Gastrocnemius medialis (tissue), 4 donors: ENCODE results near the gene IL4R. TPM values are rescaled to one million over a fixed set of nuclear protein-coding genes. Genes with fewer than 3 reads are reported as not detected.

Experiments used
- ATAC-seq, 2 donors: fragments of 150-250 bp; one replicate each; pipeline ENCODE4 v1.9.1; 2016
- DNase-seq, 2 donors: peaks; one replicate each; pipeline ENCODE4 v3.0.0-alpha.2; 2019
- H3K27ac ChIP-seq, 4 donors: fragments of 200-600 bp; sonication (generic); 1 replicate in 1 of 4; 2 replicates in 3 of 4; pipeline ENCODE4 v1.5.1; 2016 to 2018; ENCODE audit warnings: mild to moderate bottlenecking in 2 of 4, moderate library complexity in 1 of 4
- H3K27me3 ChIP-seq, 3 donors: fragments of 200-600 bp; sonication (generic) in 2 of 3; 1 replicate in 1 of 3; 2 replicates in 2 of 3; pipeline versions ENCODE4 v1.5.1 to v1.6.0; 2016 to 2019; ENCODE audit warnings: mild to moderate bottlenecking in 1 of 3, moderate library complexity in 1 of 3
- H3K36me3 ChIP-seq, 2 donors: fragments of 200-600 bp; sonication (generic) in 1 of 2; one replicate each; pipeline ENCODE4 v1.5.1; 2017 to 2018
- H3K4me1 ChIP-seq, 2 donors: fragments of 200-600 bp; sonication (generic) in 1 of 2; one replicate each; pipeline ENCODE4 v1.5.1; 2016 to 2017; ENCODE audit warnings: mild to moderate bottlenecking in 2 of 2
- H3K4me3 ChIP-seq, 4 donors: fragments of 200-600 bp; sonication (generic) in 3 of 4; 1 replicate in 1 of 4; 2 replicates in 3 of 4; pipeline ENCODE4 v1.5.1; 2016 to 2019; ENCODE audit warnings: mild to moderate bottlenecking in 2 of 4
- H3K9me3 ChIP-seq, 3 donors: fragments of 200-600 bp; sonication (generic) in 2 of 3; 1 replicate in 1 of 3; 2 replicates in 2 of 3; pipeline ENCODE4 v1.5.1; 2016 to 2019
- POLR2A ChIP-seq, 2 donors: fragments of 450-650 bp; IDR thresholded peaks; one replicate each; pipeline ENCODE4 v1.6.1; 2017; ENCODE audit warnings: antibody characterized with exemption in 2 of 2, mild to moderate bottlenecking in 2 of 2, moderate library complexity in 2 of 2
- in situ Hi-C, 4 donors: fragments of 200-750 bp; cut with MboI; loops; one replicate each; pipeline versions ENCODE4 v1.15.0 to v1.8.0; 2017; ENCODE audit warnings: low sequenced_read_pairs in 4 of 4
- intact Hi-C: fragments of 100-400 bp; cut with DNase I; formaldehyde crosslinking; loops from one replicate; pipeline ENCODE4 v1.15.1; 2023; ENCODE audit warnings: low total_unique reads
- total RNA-seq, 4 donors: library from RNA; depleted of rRNA; stranded (reverse); fragments of >200 nt; gene quantifications; one replicate each; pipeline versions ENCODE4 v1.1.0 to v1.2.3, GENCODE V29; 2016
- TF ChIP-seq, protein P1 (sequence below), 5 experiments: fragments of 450-650 bp in 3 of 5; fragments of 200-600 bp in 2 of 5; sonication (generic) in 2 of 5; IDR thresholded peaks in 4 of 5; conservative IDR thresholded peaks in 1 of 5; 1 replicate in 4 of 5; 2 replicates in 1 of 5; pipeline ENCODE4 v1.5.1; 2016 to 2019; ENCODE audit warnings: antibody characterized with exemption in 5 of 5, mild to moderate bottlenecking in 3 of 5, moderate library complexity in 3 of 5

The IL4R gene
- total RNA-seq, 4 donors from 2014 or later: 4.5 to 7.4 (median 6.5) TPM

DNA sequence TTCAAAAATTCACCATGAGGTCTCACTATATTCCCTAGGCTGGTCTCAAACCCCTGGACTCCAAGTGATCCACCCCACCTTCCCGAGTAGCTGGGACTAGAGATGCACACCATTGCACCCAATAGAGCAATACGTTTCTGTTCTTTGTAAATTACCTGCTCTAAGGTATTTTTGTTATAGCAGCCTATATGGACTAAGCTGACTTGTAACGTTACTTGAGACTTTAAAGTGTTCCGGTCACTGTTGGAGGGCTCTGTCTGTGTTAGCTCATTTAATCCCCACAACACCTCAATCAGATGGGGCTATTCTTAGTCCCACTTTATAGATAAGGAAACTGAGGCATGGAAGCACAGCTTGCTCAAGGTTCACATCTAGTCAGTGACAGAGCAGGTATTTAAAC, 25.4 kb downstream of the IL4R start:
- no peak for ATAC-seq
- in situ Hi-C loops: no loop called here

DNA sequence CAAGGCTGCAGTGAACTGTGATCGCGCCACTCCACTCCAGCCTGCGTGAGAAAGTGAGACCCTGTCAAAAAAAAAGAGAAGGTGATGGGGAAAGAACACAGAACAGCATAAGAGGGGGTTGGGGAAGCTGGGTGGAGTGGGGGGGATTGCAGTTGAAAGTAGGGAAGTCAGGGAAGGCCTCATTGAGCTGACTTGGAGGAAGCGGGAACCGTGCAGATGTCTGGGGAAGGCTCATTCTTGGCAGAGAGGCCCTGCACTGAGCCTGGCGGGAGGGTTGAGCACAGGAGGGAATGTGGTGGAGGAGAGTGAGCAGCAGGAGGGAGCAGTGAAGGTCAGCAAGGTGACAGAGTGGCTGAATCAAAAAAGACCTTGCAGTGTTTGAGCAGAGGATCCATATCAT, 26.9 kb downstream of the IL4R start:
- Histone ChIP-seq H3K9me3 (no peaks in the 10 kb centered on the region), H3K36me3 (peaks cover 0 to 2% of the 10 kb centered on the region in 2 donors), H3K27me3 (no peaks in the 10 kb centered on the region), H3K27ac (no peak overlapping the region), H3K4me3 (no peak overlapping the region), H3K4me1 (no peaks in the 10 kb centered on the region)
- no peak for TF ChIP-seq POLR2A (IDR thresholded peaks at IDR 0.05)
- TF ChIP-seq, protein P1, sequence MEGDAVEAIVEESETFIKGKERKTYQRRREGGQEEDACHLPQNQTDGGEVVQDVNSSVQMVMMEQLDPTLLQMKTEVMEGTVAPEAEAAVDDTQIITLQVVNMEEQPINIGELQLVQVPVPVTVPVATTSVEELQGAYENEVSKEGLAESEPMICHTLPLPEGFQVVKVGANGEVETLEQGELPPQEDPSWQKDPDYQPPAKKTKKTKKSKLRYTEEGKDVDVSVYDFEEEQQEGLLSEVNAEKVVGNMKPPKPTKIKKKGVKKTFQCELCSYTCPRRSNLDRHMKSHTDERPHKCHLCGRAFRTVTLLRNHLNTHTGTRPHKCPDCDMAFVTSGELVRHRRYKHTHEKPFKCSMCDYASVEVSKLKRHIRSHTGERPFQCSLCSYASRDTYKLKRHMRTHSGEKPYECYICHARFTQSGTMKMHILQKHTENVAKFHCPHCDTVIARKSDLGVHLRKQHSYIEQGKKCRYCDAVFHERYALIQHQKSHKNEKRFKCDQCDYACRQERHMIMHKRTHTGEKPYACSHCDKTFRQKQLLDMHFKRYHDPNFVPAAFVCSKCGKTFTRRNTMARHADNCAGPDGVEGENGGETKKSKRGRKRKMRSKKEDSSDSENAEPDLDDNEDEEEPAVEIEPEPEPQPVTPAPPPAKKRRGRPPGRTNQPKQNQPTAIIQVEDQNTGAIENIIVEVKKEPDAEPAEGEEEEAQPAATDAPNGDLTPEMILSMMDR (IDR thresholded peaks at IDR 0.05 in 4 of 5, conservative IDR thresholded peaks at IDR 0.05 in 1 of 5): no peak
- ATAC-seq: no peak
- intact Hi-C loops: no loop called here
- DNase-seq: no peak
- in situ Hi-C loops: no loop called here

More for the DNA sequence above, 25.4 kb downstream of the IL4R start:
- Histone ChIP-seq H3K4me1 (no peaks in the 10 kb centered on the region), H3K27me3 (no peaks in the 10 kb centered on the region), H3K27ac (no peak overlapping the region), H3K4me3 (no peak overlapping the region), H3K36me3 (peaks cover 0 to 4% of the 10 kb centered on the region in 2 donors), H3K9me3 (no peaks in the 10 kb centered on the region)
- intact Hi-C loops: no loop called here
- TF ChIP-seq POLR2A (IDR thresholded peaks at IDR 0.05): no peak
- TF ChIP-seq, protein P1 (IDR thresholded peaks at IDR 0.05 in 4 of 5, conservative IDR thresholded peaks at IDR 0.05 in 1 of 5): no peak
- DNase-seq: no peak

DNA sequence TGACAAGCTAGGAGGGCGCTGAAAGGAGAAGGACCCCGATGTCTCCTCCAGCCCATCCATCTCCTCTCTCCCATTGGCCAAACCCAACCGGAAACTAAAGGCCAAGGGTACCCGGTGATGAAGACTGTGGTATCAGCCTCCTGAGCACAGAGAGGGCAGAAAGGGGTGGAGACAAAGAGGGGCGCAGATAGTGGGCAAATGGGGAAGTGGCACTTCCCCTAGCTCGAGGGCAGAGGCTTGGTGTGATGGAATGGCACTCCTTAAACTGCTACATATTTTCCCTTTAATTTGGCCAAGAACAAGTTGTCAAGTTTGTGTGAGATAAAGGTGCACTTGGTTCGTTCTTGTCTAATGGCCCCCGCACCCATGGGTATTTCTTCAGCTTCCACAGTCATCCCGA, 27.8 kb downstream of the IL4R start:
- in situ Hi-C loops: no loop called here
- DNase-seq (no peak), ATAC-seq (no peak)
- Histone ChIP-seq H3K4me3 (no peak overlapping the region), H3K9me3 (no peaks in the 10 kb centered on the region), H3K36me3 (peaks cover 0 to 5% of the 10 kb centered on the region in 2 donors), H3K4me1 (no peaks in the 10 kb centered on the region), H3K27ac (no peak overlapping the region), H3K27me3 (no peaks in the 10 kb centered on the region)
- intact Hi-C loops: no loop called here
- TF ChIP-seq POLR2A (IDR thresholded peaks at IDR 0.05): no peak
- TF ChIP-seq, protein P1 (IDR thresholded peaks at IDR 0.05 in 4 of 5, conservative IDR thresholded peaks at IDR 0.05 in 1 of 5): no peak

DNA sequence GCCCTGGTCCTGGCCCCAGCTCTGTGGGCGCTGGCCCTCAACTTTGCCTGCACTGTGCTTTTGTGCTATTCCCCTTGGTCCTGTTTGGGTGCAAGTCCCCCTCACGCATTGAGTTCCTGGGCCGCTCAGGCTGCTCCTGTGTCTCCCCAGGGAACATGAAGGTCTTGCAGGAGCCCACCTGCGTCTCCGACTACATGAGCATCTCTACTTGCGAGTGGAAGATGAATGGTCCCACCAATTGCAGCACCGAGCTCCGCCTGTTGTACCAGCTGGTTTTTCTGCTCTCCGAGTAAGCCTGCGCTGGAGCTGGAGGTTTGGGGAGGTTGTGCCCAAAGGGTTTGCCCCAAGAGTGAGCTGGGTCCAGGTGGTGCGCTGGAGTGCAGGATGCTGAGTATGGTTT, 28.2 kb downstream of the IL4R start:
- intact Hi-C loops (no loop called here), in situ Hi-C loops (no loop called here)
- no peak overlapping the region for H3K27ac ChIP-seq
- DNase-seq: no peak
- no peaks in the 10 kb centered on the region for H3K27me3 ChIP-seq
- no peak for ATAC-seq
- no peaks in the 10 kb centered on the region for H3K9me3 ChIP-seq
- TF ChIP-seq POLR2A (IDR thresholded peaks at IDR 0.05): no peak
- TF ChIP-seq, protein P1 (IDR thresholded peaks at IDR 0.05 in 4 of 5, conservative IDR thresholded peaks at IDR 0.05 in 1 of 5): no peak
- H3K36me3 ChIP-seq: peaks cover 0 to 6% of the 10 kb centered on the region in 2 donors
- H3K4me1 ChIP-seq: no peaks in the 10 kb centered on the region
- no peak overlapping the region for H3K4me3 ChIP-seq

DNA sequence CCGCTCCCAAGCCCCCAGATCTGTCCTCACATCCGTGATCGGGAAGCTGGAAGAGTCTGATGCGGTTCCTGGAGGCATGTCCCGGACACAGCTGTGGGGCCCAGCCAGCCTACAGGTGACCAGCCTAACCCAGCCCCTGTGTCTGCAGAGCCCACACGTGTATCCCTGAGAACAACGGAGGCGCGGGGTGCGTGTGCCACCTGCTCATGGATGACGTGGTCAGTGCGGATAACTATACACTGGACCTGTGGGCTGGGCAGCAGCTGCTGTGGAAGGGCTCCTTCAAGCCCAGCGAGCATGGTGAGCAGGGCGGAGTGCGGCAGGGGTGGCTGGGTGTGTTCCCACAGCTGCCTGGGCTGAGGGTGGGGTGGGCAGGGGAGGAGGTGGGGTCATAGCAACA, 30.9 kb downstream of the IL4R start:
- Histone ChIP-seq H3K36me3 (peaks cover 0 to 11% of the 10 kb centered on the region in 2 donors), H3K4me3 (no peak overlapping the region), H3K27ac (no peak overlapping the region), H3K4me1 (no peaks in the 10 kb centered on the region), H3K27me3 (no peaks in the 10 kb centered on the region), H3K9me3 (no peaks in the 10 kb centered on the region)
- ATAC-seq (no peak), DNase-seq (no peak)
- intact Hi-C loops (no loop called here), in situ Hi-C loops (no loop called here)
- TF ChIP-seq, protein P1 (IDR thresholded peaks at IDR 0.05 in 4 of 5, conservative IDR thresholded peaks at IDR 0.05 in 1 of 5): no peak
